Forelimb muscle (tissue), 1 donor: ENCODE data around the gene CYP24A1. TPM values are rescaled to one million over a fixed set of nuclear protein-coding genes. Genes with fewer than 3 reads are reported as not detected.

Experiments
- DNase-seq: peaks from one replicate; pipeline ENCODE4 v3.0.0-alpha.2; 2013; ENCODE audit warnings: low read depth
- polyA plus RNA-seq: library from polyadenylated mRNA; unstranded; fragments of 120-200 nt; gene quantifications from one replicate; pipeline ENCODE4 v1.2.1, GENCODE V29; 2013; ENCODE audit not compliant: insufficient read length

CYP24A1 gene
- polyA plus RNA-seq, 1 donor: 0.68 TPM

DNA sequence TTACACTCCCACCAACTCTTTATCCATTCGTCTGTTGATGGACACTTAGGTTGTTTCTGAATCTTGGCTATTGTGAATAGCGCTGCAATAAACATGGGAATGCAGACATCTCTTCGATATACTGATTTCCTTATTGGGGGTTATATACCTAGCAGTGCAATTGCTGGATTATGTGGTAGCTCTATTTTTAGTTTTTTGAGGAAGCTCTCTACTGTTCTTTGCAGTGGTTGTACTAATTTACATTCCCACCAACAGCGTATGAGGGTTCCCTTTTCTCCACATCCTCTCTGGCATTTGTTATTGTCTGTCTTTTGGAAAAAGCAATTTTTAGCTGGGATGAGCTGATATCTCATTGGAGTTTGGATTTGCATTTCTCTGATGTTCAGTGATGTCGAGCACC is 29.5 kb upstream of the CYP24A1 start:
- DNase-seq: no peak

DNA sequence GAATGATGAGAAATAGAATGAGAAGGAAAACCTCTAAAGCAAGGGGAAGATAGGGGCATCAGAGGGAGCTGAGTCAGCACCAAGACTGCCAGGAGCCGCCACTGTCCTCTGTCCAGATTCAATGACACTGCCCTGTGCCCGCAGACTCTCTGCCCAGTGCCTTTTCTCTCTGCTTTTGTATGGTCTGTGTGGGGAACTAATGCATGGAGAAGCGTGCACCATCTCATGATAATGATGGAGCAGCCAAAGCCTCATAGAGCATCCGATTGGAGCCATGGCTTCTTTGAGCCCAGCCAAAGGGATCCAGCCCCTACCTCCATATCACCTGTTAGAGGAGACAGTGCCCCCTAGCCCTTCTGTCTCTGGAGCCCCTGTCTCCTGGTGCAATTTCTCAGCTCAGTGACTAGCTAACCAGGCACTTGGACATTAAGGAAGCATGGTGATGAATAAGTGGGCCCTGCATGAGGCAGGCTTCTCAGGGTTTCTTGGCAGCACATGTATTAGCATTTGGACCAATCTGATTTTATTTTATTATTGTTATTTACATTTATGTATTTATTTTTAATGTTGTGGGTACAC is 27.6 kb upstream of the CYP24A1 start:
- DNase-seq: no peak

DNA sequence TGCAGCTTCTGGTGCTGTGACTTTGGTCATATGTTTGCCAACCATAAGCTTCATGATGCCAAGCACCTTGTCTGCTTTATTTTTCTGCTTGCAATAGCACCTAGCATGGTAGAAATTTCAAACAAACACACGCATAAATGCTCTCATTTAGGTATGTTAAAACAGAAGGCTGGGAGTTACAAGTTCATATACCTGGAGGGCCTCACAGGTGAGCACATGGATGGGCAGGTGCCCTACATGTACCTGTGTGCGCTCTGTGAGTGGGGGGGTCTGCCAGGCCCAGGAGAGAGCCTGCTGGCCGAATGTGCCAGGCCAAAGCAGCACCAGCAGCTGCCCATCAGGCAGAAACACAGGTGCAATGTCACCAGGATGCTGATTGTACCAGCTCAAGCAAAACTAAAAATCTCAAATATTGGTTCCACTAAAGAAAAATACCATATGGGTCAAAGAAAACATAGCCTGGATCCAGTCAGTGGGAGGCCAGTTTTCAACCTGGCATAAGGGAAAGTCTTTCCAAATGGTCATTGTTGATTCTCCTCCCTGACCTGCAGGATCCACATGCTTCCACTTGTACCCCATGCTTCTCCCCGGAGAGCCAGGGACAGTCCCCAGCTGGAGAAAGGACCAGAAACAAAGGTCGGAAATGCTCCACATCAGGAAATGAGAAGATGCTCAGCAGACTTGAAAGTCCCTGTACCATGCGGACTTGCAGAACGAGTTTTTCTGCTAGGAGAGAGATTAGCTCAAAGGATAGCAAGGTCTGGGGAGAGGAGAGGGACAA is 26.9 kb upstream of the CYP24A1 start:
- no peak for DNase-seq

DNA sequence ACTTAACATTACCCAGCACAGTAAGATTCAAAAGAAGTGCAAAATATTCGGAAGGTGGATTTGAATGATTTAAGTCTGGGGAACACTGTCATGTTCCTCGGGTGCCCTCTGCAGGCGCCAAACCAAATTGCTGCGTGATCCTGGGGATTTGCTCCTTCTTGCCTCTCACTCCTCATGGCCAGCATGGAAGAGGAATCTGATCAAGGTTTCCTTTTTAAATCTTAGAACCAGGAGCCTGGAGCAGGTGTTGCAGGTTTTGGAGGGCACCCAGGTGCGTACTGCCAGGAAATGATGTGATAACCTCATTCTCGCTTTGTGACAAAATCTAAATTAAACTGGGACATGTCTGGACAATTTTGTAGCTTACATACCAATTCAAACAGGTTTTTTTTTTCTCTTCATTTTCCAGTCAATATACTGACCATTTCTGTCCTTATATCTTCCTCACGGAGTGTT is 26.0 kb upstream of the CYP24A1 start:
- no peak for DNase-seq

DNA sequence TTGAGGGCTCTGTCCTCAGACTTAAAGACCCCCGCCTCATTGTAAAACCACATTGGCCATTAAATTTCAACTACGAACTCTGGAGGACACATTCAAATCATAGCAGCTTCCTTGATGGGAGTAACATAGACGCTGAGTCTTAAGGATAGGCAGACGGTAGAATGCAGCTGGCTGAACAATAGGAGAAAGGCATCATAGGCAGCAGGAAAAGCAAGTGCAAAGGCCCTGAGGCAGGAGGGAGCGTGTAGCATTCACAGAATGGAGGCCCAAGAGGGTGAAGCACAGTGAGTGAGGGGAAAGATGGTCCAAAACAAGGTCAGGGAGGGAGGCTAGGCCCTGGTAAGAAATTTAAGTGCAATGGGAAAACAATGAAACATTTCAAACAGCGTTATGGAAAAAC is 25.5 kb upstream of the CYP24A1 start:
- DNase-seq: no peak

DNA sequence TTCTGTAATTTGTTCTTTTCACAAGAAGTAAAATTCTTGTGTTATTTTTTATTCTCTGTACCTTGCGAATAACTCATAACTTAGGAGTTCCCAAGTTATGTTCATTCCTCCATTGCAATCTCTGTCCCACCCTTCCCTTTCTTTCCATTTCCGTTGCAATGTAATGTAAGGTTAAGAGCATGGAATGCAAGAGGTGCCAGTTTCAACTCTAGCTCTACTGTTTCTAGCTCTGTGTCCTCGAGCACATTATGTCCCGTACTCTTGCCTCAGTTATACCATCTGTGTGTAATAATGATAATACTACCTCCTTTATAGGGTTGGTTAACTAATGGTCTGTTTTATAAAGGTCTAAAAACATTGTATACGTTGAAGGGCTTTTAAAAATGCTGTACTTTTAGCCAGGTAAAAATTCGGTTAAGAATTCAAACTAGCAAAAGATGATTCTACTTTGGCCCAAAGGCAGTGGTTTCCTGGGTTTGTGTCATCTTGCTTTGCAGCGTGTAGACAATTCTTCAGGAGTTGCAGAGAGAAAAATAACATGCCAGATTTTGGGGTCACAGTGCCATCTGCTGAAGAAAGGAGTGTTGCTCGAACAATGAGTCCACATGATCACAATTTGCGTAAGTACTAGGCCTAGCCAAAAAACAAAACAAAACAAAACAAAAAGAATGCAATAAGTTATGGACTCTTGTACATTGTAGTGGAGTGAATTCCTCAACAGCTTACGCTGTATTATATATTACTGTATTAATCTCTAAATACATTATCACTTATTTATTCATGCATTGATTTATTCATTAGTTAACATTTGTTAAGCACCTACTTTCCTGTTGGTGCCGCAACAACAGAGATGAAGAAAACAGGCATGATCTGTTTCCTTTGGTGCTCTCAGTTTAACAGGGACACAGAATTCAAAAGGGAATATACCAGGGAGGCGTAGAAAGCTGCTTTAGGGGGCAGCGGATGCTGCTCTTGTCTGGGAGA is 24.1 kb upstream of the CYP24A1 start:
- DNase-seq: no peak

DNA sequence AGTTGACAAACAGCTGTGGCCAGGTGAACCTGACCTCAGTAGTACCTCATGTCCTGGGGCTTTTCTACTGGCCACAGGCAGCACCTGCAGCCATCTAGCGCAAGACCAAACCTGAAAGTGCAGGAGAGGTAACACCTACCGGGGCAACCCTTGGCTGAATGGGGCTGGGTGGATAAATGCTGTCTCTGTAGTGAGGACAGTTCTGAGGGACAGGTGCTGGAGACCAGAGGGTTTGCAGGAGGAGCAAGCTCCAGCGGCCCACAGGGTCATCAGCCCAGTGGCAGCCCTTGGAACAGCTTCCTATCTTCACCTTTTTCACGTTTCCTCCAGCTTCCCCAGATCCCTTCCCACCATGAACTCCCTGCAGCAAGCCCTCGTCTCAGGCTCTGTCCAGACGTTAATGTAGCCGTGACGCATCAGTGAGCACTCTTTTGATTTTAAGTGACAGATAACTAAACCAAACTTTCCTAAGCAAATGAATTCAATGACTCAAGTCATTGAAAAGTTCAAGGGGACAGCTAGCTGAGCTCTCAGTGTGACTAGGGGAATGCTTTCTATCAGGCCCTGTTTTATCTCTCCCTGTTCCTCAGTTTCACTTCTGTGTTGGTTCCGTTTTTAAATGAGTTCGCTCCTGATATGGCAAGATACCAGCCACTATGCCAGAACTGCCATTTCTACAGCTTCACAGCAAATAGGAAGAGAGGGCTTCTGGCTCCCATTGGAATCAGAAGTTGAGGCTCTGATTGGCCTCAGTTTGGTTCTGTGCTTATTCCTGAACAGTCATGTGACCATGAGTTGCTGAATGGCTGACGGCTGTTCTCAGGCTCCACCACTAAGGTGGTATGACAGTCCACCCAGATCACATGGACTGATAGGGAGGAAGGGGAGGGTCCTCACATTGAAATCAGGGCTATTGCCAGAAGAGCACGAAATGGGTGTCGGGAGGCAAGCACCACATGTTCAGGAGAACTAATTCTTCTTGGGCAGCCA is 22.0 kb upstream of the CYP24A1 start:
- DNase-seq: no peak

DNA sequence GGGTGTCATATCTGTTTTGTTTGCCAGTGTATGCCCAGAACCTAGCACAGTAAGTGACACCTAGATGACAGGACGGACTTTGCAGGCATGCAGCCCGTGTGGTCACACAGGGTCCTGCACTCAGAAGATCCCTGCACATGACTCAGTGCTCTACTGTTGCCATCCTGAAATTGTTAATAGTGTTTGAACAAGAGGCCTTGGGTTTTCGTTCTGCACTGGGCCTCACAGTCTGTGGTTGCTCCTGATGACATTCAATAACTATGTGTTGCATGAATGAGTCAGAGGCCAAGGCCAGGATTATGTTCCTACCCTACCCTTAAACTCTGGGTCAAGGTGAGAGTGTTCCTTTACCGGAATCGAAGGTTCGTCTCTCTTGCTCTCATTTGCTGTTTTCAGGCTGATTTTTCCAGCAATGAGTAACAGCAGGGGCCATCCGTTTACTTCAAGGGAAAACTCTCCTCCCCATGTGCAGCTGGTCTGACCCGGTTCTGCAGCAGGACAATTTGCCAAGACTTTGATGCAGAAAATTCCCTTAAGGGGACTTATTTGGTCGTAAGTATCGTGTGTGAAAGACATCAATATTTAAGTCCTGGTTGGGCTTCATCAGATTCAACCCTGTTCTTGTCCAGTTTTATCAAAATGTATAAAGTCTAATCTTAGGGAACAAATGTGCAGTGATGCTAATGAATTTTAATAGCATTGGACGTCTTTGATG is 21.1 kb upstream of the CYP24A1 start:
- no peak for DNase-seq

DNA sequence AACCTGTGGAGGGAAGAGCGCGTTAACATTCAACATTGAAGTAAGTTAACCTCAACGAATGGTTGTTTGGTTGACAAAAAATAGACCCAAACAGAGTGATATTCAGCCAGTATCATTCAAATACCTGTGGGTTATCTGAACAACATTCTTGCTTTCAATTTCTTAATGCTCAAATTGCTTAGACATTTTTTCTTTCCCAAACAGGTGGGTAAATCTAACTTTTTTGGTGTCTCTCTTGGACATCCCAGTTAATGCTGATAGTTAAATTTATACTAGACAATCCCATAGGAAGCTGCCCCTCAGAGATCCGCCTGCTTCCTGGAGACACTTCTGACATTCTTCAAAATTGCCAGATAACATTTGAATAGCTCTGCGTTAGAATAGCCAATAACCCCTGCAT is 20.0 kb upstream of the CYP24A1 start:
- DNase-seq: no peak

DNA sequence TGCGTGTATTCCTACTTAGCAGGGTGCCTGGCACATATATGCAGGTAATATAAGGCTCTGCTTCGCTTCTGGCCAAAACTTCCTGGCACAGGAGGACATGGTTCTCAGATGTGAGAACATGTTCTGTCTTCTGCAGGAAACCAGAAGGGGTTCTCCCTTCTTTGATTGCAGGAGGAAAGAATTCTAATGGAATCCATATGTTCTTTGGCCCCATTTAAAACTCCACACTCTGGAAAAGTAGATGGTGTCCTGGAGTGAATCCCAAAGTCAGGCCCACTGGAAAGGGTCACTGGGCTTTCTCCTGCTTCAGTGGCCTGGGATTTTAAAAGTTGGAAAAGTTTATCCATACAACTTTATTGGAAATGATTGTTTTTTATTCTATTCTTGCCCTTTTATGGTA is 16.4 kb upstream of the CYP24A1 start:
- DNase-seq: no peak

DNA sequence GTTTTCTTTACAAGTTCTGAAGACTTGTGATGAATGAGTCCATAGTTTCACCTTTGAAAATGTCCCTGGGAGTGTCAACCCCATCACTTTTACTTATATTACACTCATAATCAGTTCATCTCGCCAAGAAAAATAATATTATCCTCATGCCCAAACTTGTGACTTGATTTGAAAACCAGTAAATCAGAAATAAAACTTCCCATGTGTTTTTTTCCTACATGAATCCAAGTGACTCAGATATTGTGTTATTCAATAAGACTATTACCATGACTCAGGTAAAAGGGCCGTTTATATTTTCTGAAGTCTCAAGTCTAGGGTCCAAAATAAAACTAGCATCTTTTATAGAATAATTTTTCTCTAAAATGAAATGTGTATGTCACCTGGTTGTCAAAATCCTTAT is 15.8 kb upstream of the CYP24A1 start:
- no peak for DNase-seq

DNA sequence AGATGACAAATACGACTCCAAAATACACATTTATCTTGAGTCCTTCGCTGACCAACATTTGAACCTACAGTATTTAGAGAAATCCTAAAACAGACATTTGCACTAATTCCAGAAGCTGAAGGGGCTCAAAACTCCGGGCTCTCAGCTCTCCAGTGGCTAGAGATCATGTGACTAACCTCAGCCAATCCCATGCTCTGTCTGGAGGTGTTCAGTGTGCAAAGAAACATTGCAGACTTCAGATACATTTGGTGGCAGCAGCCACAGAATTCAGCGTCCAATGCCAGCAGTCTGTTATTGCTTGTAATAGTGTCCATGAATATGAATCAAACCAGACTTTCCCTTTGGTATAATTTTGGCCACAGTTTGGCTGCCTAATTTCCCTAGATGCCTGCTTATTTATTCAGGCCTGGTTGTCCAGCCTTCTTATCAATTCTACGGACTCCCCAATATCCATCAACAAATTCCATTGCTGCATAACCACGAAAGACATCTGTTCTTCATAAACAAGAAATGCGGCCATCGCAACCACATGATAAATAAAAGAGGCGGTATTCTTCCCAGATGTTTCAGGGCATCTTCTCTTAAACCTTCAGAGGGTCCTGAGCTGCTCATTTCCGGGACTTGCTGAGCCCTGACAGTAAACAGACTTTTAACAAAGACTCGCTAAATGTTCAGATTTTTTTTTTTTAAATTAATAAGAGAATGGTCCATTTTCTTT is 14.5 kb upstream of the CYP24A1 start:
- DNase-seq: no peak

DNA sequence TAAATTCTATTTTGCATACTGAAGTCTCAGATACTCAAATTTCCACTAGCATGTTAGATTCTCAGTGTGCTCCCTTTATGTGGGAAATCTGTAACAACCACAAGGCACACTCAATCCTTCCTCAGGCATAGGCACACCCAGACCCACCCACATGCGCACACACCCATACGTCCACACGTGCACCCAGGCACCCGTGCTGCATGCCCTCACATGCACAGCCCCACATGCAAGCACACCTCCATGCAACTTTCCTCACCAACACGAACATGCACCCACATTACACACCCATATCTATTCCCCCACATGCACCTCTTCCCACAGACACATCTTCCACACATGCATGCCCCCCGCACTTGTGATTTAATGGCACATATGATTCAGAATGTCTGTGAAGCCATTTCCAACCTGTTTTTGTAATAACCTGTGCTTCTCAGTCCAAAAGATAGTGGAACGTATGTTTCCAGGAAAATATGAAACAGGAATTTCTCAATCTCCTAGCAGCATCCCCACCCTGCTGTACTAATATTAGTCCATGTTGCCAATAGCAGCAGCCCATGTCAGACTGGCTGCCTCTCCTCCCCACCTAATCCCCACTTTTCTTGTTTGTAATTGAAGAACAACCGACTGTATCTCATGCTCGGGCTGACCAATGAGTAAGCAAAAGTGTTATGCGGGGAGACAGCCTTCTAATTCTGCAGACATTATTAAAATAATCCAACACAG is 11.3 kb upstream of the CYP24A1 start:
- no peak for DNase-seq

DNA sequence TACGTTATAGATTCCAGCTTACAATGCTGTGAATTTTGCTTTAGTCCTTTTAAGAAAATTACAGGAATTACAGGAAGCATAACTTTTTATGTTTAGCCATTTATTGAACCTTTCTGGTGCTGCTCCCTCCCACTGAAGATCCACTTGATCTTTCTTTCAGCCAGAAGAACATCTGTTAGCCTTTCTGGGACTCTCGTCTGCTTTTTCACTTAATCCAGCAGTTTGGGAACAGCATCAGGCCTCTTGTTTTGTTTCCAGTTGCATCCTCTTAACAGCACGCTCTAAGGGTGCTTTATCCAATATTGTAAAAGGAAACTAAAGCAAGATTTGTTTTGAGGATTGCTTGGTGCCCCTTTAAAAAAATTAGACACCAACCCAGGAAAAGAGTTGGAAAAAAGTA is 10.3 kb upstream of the CYP24A1 start:
- DNase-seq: no peak

DNA sequence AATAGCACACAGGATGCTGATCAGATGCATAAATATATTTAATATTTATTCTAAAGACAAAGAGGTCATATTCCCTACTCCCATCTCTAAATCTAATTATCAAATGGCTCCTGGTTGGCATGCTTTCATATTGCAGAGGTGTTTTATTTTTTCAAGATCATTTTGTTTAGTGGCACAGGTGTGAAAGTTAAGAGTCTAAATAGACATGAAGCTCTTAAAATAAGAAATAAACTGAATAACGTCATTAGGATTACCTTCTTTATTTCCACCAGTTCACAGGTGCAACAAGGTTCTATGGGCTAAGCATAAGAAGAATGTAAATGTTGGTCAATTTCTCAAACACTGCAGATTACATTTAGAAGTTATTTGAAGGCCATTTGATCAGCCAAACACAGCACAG is 7.1 kb upstream of the CYP24A1 start:
- no peak for DNase-seq

DNA sequence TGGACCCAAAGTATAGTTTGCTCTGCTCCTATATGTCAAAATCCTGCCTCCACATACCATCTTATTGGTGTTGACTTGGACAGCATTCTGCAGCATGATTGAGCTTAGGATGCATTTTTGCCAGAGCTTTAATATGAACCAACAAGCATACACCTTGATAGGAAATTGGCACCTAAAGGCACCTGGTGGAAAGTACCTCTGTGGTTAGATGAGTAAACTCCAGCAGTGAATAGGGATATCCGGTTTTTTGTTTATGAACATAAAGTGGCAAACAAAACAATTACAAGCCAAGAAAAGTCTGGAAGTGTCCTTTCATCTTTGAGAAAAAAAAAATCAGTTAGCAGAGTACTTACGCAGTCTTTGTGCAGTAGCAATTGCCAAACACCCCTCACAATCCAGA is 6.2 kb upstream of the CYP24A1 start:
- DNase-seq: no peak

DNA sequence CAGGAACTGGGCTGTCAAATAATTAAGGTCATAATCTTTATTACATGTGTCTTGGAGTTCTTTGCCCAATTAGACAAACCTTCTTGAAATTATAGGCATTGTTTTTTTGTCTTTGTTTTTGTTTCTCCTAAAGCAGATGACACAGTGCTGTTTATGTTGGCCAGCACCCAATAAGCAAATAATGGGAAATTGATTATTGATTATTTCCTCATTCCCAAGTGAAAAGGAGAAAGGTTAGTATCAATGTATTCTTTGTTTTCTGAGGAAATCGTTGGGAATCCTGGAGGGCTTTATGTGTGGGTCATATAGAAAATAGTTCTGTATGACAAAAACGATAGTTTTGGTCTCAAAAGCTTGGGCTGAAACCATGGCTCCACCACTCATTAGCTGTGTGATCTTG is 4.5 kb upstream of the CYP24A1 start:
- no peak for DNase-seq

DNA sequence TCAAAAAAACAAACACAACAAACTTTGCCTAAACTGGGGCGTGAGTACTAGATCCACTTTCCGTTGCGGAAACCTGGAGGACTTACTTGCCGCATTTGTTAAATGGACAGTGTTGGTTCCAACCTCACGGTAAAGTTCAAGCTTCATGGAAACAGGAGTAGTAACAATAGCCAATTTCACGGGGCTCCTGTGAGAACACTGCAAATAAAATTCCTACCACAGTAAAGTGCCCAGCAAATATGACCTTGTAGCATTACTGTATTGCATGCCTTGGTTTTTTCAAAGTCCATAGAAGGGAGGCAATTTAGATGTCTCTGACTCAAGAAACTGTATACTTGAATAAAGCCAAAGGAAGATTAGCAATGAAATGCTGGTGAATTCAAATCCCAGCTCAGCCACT is 3.6 kb upstream of the CYP24A1 start:
- DNase-seq: no peak

DNA sequence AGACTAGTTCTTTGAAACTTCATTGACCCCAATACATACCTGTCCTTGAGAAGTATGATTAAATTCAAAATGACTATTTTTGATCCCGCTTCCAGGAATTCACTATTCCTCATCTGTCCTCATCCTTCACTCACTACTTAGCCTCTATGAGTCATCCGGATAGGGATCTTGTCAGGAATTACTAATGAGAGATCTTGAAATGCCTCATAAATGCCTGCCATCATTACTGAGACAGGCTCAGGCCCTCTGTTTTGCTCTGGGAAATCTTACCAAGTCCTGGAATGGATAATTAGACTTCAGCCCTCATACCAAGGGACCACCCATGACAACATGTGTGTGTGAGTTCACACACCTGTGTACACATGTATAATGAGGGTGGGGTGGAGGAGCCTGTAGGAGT is 2.8 kb upstream of the CYP24A1 start:
- no peak for DNase-seq
